GM12878 (cell line): ENCODE results near the gene CPA2. TPM values are rescaled to one million over a fixed set of nuclear protein-coding genes. Genes with fewer than 3 reads are reported as not detected.
A peak's percentile ranks its signal among the peaks of the same experiment; 100 is the strongest.

ENCODE experiments used
- BCL11A ChIP-seq: IDR thresholded peaks from 2 replicates; pipeline ENCODE4 v1.6.1; 2011; ENCODE audit warnings: low read depth, low read length
- BHLHE40 ChIP-seq, 2 experiments: fragments of 450-650 bp in 1 of 2; IDR thresholded peaks; 2 replicates each; pipeline ENCODE4 v1.6.1; 2011 to 2017; ENCODE audit warnings: low read depth in 2 of 2, borderline replicate concordance in 1 of 2, improper control_type of control experiment in 1 of 2, low read length in 1 of 2, mild to moderate bottlenecking in 1 of 2
- CBX5 ChIP-seq: sonication (generic); IDR thresholded peaks from 2 replicates; pipeline ENCODE4 v1.6.1; 2016; ENCODE audit warnings: low read depth, moderate library complexity, mild to moderate bottlenecking, inconsistent platforms
- IKZF1 ChIP-seq: fragments of 450-650 bp; conservative IDR thresholded peaks from 2 replicates; pipeline ENCODE4 v1.6.1; 2017; ENCODE audit warnings: antibody characterized with exemption, mild to moderate bottlenecking
- IRF3 ChIP-seq: fragments of 450-650 bp; IDR thresholded peaks from 2 replicates; pipeline ENCODE4 v1.6.1; 2014; ENCODE audit warnings: mild to moderate bottlenecking
- KDM1A ChIP-seq: fragments of 200-600 bp; sonication (generic); IDR thresholded peaks from 2 replicates; pipeline ENCODE4 v1.6.1; 2016; ENCODE audit warnings: borderline replicate concordance
- MEF2A ChIP-seq: IDR thresholded peaks from 2 replicates; pipeline ENCODE4 v1.6.1; 2011; ENCODE audit warnings: low read depth, mild to moderate bottlenecking, low read length, moderate library complexity; ENCODE audit not compliant: insufficient read depth
- MYC ChIP-seq: IDR thresholded peaks from 2 replicates; pipeline ENCODE4 v1.6.1; 2011; ENCODE audit warnings: mild to moderate bottlenecking, low read length, moderate library complexity, inconsistent platforms; ENCODE audit not compliant: insufficient read depth, insufficient replicate concordance, insufficient read length, severe bottlenecking
- RELA ChIP-seq: fragments of 450-650 bp; IDR thresholded peaks from 2 replicates; pipeline ENCODE4 v1.8.0; 2014; ENCODE audit warnings: borderline replicate concordance; ENCODE audit not compliant: partially characterized antibody
- REST ChIP-seq: IDR thresholded peaks from 2 replicates; pipeline ENCODE4 v1.6.1; 2012; ENCODE audit warnings: mild to moderate bottlenecking, low read depth, low read length
- SMAD5 ChIP-seq: IDR thresholded peaks from 2 replicates; pipeline ENCODE4 v1.6.1; 2016; ENCODE audit warnings: antibody characterized with exemption, low read depth
- STAT3 ChIP-seq: IDR thresholded peaks from 2 replicates; pipeline ENCODE4 v1.6.1; 2011; ENCODE audit warnings: low read depth, low read length, improper control_type of control experiment
- polyA plus RNA-seq, 11 experiments: library from polyadenylated mRNA; depleted of rRNA in 4 of 11; unstranded in 6 of 11; stranded (reverse) in 5 of 11; fragments of >200 nt; fragmentation: Nextera tagmentation in 4 of 11; fragmentation: Illumina TruSeq in 1 of 11; extraction: Ambion mirVana in 4 of 11; extraction: Trizol in 1 of 11; gene quantifications; 1 replicate in 1 of 11; 2 replicates in 10 of 11; pipeline versions ENCODE4 v1.2.1 to v1.2.3, GENCODE V29; 2011 to 2016; ENCODE audit warnings: inconsistent platforms in 2 of 11, missing spikeins in 2 of 11, low read depth in 1 of 11
- total RNA-seq, 4 experiments: library from RNA; depleted of rRNA in 3 of 4; stranded (reverse); fragments of >200 nt in 3 of 4; fragmentation: Illumina TruSeq in 1 of 4; extraction: Trizol in 1 of 4; gene quantifications; 2 replicates each; pipeline versions ENCODE4 v1.2.1 to v1.2.3, GENCODE V29; 2013 to 2021
- TF ChIP-seq, protein P1 (sequence below): fragments of 450-650 bp; IDR thresholded peaks from 2 replicates; pipeline ENCODE4 v1.6.1; 2018; ENCODE audit warnings: mild to moderate bottlenecking, low read depth, moderate library complexity; ENCODE audit not compliant: partially characterized antibody
- TF ChIP-seq, protein P2 (sequence below): IDR thresholded peaks from 2 replicates; pipeline ENCODE4 v1.6.1; 2012; ENCODE audit warnings: improper control_type of control experiment, low read depth, low read length; ENCODE audit not compliant: insufficient replicate concordance
- TF ChIP-seq, protein P3 (sequence below): IDR thresholded peaks from 2 replicates; pipeline ENCODE4 v1.6.1; 2012; ENCODE audit warnings: low read length, inconsistent platforms

CPA2 gene
- total and polyA plus RNA-seq, 10 of the 15 experiments (the other 5 are each of a cell fraction or from before 2014, with no cell fraction given): 0.04 to 1.9 TPM; not detected in 8

GRCh38 chr7:130309986-130310385, 43.3 kb downstream of the CPA2 start (continued):
- TF ChIP-seq, protein P1, sequence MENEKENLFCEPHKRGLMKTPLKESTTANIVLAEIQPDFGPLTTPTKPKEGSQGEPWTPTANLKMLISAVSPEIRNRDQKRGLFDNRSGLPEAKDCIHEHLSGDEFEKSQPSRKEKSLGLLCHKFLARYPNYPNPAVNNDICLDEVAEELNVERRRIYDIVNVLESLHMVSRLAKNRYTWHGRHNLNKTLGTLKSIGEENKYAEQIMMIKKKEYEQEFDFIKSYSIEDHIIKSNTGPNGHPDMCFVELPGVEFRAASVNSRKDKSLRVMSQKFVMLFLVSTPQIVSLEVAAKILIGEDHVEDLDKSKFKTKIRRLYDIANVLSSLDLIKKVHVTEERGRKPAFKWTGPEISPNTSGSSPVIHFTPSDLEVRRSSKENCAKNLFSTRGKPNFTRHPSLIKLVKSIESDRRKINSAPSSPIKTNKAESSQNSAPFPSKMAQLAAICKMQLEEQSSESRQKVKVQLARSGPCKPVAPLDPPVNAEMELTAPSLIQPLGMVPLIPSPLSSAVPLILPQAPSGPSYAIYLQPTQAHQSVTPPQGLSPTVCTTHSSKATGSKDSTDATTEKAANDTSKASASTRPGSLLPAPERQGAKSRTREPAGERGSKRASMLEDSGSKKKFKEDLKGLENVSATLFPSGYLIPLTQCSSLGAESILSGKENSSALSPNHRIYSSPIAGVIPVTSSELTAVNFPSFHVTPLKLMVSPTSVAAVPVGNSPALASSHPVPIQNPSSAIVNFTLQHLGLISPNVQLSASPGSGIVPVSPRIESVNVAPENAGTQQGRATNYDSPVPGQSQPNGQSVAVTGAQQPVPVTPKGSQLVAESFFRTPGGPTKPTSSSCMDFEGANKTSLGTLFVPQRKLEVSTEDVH: no peak
- no peak for TF ChIP-seq STAT3
- no peak for TF ChIP-seq MEF2A
- 0 out of 2 replicates have a peak, but pooled peaks have one; percentile 37 for TF ChIP-seq CBX5
- TF ChIP-seq, protein P2, sequence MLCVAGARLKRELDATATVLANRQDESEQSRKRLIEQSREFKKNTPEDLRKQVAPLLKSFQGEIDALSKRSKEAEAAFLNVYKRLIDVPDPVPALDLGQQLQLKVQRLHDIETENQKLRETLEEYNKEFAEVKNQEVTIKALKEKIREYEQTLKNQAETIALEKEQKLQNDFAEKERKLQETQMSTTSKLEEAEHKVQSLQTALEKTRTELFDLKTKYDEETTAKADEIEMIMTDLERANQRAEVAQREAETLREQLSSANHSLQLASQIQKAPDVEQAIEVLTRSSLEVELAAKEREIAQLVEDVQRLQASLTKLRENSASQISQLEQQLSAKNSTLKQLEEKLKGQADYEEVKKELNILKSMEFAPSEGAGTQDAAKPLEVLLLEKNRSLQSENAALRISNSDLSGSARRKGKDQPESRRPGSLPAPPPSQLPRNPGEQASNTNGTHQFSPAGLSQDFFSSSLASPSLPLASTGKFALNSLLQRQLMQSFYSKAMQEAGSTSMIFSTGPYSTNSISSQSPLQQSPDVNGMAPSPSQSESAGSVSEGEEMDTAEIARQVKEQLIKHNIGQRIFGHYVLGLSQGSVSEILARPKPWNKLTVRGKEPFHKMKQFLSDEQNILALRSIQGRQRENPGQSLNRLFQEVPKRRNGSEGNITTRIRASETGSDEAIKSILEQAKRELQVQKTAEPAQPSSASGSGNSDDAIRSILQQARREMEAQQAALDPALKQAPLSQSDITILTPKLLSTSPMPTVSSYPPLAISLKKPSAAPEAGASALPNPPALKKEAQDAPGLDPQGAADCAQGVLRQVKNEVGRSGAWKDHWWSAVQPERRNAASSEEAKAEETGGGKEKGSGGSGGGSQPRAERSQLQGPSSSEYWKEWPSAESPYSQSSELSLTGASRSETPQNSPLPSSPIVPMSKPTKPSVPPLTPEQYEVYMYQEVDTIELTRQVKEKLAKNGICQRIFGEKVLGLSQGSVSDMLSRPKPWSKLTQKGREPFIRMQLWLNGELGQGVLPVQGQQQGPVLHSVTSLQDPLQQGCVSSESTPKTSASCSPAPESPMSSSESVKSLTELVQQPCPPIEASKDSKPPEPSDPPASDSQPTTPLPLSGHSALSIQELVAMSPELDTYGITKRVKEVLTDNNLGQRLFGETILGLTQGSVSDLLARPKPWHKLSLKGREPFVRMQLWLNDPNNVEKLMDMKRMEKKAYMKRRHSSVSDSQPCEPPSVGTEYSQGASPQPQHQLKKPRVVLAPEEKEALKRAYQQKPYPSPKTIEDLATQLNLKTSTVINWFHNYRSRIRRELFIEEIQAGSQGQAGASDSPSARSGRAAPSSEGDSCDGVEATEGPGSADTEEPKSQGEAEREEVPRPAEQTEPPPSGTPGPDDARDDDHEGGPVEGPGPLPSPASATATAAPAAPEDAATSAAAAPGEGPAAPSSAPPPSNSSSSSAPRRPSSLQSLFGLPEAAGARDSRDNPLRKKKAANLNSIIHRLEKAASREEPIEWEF: peak; percentile 80
- 0 out of 2 replicates have a peak, but pooled peaks have one; percentile 40 for TF ChIP-seq BCL11A
- no peak for TF ChIP-seq RELA
- TF ChIP-seq KDM1A: no peak
- TF ChIP-seq IRF3: no peak
- TF ChIP-seq BHLHE40 (IDR thresholded peaks at IDR 0.05; ENCODE audit: borderline replicate concordance in 1 of 2, low read depth in 2 of 2, low read length in 1 of 2): peak; percentile 97
- TF ChIP-seq REST: no peak
- TF ChIP-seq, protein P3, sequence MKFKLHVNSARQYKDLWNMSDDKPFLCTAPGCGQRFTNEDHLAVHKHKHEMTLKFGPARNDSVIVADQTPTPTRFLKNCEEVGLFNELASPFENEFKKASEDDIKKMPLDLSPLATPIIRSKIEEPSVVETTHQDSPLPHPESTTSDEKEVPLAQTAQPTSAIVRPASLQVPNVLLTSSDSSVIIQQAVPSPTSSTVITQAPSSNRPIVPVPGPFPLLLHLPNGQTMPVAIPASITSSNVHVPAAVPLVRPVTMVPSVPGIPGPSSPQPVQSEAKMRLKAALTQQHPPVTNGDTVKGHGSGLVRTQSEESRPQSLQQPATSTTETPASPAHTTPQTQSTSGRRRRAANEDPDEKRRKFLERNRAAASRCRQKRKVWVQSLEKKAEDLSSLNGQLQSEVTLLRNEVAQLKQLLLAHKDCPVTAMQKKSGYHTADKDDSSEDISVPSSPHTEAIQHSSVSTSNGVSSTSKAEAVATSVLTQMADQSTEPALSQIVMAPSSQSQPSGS: peak; percentile 92
- 0 out of 2 replicates have a peak, but pooled peaks have one; percentile 16 for TF ChIP-seq IKZF1
- no peak for TF ChIP-seq MYC
- no peak for TF ChIP-seq SMAD5
